HG02870 (cell line): ENCODE results near the gene AXDND1.

ENCODE experiments used
- ATAC-seq: cut with Tn5 transposase; IDR thresholded peaks from one replicate; pipeline ENCODE4 v1.9.1; 2021; ENCODE audit warnings: mild to moderate bottlenecking, moderate library complexity; ENCODE audit not compliant: unreplicated experiment

AXDND1 gene

DNA sequence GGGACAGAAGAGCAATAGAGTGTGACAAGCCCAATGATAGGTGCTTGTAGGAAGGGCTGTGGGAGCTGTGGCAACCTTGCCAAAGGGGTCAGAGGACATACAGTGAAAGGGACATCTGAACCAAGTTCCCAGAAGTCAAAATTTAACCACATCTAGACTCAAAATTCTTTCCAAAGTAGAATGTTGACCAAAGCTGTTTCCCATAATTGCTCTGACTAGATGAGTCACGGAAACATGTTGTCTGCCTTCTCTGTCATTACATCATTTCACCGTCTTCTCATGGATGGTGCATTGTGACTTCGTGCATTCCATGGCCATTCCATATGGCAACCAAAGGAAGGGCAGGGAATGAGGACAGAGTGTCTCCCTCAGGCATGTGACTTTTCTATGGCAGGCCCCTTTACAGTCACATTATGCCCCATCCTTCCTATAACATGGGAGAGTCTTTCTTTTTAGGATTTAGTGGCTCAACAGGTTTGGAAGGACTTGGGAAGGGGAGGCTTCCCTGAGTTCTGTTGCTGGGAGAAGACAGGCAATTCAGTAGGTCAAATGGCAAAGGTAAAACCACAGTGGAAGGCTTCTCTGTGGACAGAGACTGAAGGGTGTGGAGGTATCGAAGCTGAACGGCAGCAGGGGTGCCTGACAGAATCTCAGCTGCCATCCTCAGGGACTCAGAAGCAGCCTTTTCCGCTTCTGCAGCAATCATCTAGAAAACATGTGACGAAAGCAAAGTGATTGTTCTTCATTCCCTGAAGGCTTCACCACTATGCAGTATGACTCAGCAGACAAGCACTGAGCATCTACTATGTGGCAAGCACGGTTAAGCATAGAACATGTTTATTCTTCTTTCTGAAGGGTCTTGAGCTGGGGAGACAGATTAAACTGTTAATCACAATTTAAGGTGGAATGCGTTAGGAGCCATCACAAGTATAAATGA is 185.2 kb downstream of the AXDND1 start:
- peak; percentile 56 for ATAC-seq

DNA sequence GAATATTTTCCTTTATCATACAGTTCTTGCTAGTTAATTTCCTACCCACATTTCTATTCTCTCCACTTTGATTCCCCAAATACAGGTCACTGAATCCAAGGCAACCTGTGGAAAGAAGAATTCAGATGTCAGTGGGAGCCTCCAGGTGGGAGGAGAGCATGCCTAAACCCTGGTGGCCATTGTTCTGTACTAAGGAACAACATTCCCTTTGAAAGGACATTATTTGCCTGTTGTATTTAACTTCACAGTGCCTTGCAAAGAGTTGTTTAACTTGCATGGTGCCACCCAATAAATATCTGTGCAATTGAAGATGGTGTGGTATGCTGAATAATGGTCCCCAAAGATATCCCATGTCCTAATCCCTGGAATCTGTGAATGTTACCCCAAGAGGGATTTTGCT is 188.7 kb downstream of the AXDND1 start:
- no peak for ATAC-seq

DNA sequence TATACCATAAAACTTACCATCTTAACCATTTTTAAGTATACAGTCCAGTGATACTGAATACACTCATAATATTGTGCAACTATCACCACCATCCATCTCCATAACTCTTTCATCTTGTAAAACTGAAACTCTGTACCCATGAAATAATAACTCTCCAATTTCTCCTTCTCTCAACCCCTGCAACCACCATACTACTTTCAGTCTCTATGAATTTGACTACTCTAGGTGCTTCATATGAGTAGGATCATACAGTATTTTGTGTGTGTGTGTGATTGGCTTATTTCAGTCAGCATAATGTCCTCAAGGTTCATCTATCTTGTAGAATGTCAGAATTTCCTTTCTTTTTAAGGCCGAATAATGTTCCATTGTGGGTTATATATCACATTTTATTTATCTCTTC is 192.3 kb downstream of the AXDND1 start:
- no peak for ATAC-seq

DNA sequence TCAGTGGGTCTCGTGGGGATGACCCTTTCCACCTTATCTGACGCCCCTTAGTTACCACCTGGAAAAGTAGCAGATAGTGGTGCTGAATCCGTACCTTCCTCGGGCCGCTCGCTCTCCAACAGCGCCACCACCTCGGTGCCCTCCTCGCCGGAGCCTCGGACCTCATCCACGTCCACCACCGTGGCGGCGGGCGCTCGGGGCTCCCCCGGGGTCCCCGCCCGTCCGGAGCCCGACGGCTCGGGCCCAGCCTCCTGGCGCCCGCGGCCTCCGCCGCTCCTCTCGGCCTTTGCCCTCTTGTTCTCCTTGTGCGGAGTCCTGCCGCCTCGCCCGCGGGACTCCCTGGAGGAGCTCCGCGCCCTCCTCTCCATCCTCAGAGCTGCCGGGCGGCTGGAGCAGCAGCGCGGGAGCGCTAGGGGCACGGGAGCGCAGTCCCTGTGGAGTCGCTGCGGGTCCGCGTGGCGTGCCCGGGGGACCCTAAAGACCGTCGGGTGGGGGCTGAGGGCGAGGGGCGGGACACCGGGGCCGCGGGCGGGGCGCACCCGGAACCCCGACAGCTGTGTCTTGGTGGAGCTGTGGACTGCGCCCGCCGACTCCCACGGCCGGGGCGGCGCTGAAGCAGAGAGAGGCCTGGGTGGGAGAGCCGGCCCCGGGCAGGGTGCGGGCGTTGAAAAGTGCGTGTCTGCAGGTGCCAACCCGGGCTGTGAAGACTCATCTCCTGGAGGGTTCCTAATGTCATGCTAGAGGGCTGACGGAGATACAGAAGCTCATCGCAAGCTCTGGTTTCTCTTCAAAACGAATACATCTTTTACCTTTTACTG is 209.9 kb downstream of the AXDND1 start, which contains the start of gene NPHS2:
TSS of gene NPHS2 (minus strand) at position 452 of the 818 bp plus-strand sequence. CDS start at position 368, 84 bp downstream.
- ATAC-seq: no peak

DNA sequence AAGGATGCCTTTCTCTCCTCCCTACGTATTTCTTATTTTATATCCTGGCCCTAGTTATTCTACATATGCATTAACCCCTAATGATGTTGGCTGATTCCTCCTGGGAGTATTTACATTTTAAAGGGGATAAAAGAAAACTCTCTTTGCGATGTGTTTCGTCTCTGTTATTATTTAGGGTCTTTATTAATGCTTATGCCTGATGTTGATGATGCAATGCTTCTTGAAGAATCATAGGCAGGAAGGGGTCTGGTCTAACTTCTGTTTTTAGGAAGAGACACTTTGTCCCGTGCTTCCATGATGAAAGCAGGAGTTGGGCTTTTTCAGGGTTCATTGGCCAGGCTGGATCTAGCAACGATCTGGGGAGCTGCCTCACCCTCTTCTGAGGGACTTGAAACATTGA is 210.7 kb downstream of the AXDND1 start:
- ATAC-seq: no peak

DNA sequence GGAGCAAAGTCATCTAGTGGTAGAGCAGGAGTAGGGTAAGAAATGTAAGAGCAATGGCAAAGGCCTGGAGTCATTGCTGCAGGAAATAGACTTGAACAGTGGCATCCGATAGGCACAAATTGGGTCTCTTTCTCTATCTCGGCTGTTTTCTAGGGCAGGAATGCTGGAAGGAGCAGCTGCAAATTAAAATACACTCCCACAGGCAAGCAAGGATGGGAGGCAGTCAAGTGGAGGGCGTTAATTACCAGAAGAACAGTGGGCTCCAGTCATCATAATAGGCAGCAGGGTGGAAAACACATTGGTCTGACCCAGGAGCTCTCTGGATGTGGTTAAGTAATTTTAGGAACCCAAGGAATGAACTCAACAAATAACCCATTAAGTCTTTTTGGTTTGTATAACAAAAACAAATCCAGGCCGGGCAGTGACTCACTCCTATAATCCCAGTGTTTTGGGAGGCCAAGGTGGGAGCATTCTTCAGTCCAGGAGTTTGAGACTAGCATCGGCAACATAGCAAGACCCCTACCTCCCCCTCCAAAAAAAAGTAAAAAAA is 218.1 kb downstream of the AXDND1 start:
- no peak for ATAC-seq

DNA sequence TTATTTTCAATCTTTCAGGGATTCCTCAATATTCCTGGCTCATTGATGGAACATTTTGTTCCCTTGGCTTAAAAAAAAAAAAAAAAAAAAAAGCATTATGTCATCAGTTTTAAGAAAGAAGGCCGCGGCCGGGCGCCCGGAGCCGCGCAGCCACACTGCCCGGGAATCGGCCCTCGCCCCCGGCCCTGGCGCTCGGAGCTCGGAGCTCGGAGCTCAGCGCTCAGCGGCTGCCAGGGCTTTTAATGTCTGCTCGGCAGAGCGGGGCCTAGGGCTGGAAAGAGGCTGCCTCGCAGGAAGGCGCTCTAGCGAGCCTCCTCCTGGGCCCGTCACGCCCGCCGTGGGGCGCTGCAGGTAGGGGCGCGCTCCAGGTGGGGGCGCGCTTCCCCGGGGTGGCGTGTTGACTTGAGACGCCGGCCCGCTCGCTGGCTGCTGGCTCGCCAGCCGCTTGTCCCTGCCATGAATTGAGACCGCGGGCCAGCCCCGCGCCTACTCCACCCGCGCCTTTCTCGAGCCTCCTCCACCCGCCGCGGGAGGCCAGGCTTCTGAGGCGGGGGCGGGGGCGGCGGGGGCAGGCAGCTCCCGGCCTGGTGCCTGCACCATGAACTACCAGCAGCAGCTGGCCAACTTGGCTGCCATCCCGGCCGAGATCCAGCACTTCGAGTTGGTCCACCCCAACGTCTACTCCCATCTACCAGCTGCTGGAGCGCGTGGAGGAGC is 220.5 kb downstream of the AXDND1 start:
- ATAC-seq: no peak

DNA sequence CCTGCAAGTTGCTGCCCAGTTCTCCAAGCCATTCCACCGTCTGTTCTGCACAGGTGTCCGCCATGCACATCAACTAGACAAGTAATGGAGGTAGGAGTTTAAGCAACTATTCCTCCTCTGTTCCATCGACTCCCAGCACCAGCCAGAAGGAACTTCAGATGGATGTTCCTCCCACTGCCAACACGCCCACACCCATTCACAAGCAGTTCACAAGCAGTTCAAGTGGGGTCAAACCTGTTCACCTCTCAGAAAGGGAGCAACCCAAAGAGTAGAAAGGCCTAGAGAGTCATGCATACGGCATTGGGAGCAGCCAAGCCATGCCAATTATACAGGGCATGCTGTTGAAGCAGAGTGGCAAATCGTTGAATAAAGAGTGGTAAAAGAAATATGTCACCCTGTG is 221.6 kb downstream of the AXDND1 start:
- ATAC-seq: no peak

DNA sequence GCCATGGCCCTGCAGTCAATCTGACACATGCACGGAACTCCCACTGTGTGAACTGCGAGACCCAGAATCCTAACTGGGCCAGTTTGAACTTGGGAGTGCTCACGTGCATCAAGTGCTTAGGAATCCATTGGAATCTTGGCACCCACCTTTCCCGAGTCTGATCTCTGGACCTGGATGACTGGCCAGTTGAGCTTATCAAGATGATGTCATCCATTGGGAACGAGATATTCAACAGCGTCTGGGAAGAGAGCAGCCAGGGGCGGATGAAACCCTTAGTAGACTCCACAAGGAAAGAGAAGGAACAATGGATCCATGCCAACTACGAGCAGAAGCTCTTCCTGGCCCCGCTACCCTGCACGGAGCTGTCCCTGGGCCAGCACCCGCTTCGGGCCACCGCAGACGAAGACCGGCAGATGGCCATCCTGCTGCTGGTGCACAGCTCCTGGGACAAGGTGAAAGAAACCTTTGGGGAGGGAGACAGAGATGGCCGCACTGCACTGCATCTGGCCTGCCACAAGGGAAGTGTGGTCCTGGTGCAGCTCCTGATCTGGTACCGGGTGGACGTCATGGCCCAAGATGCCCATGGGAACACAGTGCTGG is 222.8 kb downstream of the AXDND1 start:
- no peak for ATAC-seq

DNA sequence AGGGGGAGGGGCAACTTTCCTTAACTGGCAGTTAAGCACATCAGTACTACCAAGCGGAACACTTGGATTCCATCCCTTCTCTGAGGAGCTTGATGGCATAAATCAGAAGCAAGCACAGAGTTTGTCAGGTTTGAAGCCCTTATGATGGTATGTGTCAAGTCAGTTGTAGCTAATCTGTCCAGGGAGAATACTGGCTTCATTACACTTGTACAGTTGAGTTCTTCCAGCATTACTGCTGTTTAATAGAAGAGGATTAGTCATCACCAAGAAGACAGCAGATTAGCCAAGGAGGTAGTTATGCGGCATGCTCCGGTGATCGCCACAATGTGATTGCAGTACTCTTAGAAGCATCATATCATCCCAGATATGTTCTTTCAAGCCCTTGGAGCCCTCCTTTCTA is 223.7 kb downstream of the AXDND1 start:
- no peak for ATAC-seq

DNA sequence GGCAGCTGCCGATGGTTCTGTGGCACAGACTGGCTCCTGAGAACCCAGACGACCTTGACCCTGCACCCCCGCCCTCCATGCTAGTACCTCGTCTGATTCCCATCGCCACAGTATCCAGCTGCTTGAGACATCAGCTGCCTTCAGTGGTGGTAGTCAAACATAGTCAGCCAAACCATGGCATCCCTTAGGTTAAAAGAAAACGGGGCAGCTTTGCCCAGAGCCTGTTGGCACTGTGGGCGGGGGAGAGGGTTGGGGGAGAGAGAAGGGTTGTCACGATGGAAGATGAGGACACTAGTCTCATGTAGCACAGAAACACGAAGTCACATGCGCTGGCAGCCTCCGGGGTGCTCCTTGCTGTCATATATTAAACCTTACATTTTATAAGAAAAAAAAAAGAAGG is 224.9 kb downstream of the AXDND1 start:
- no peak for ATAC-seq

DNA sequence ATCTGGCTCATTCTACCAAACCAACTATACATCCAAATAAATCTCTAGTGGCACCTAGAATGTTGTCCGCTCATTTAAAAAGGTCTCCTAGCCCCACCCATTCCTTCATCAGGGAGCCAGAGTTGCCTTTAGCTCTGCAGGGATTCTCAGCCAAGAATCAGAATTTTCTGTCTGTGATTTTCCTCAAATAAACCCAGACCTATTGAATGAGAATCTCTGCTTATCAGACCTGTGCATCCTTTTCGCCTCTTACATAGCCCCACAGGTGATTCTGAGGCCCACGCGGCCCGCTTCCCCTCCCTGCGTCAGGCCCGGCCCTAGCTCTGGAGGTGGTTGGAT is 225.5 kb downstream of the AXDND1 start:
- no peak for ATAC-seq

DNA sequence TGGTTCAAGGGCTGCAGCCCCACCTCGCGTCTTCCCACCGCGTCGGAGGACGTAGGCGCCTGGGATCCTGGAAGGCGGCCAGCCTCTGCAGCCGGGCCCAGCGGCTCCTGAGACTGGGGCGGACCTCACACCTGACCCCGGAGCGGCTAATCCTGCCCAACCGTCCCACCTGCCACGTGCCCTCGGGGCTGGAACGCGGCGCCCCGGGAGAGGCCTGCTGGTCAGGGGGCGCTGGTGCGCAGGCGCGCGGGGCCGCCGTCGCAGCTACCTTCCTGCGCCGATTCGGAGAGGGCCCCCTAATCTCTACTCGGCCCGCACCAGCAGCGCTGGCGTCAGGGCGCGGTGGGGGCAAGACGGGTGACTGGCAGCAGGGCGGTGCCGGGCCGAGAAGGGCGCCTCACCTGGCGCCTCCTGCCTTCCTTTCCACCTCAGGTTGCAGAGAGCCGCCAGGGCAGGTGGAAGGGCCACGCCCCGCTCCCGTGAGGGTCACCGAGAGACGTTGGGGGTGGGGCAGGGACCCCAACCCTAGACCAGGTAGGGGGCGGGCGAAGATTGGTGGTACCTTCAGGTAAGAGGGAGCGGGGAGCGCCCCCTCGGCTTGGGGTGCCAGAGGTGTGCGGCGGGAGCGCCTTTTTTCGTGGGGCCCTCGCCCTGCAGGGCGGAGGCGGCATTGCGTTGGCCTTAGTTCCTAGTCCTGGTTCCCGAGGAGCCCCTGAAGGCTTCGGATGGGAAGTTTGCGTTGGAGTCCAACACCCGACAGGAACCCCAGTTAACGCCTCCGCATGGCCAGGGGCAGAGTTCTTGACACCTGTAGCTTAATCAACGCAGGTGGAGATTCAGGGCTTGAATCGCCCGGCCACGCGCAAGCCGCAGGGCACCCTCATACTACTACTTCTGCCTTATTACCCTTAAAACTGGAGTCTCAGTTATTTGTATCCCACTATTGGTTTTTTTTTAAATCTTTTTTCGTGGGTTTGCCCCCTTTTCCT is 226.1 kb downstream of the AXDND1 start, which contains the start of gene TDRD5:
TSS of gene TDRD5 (plus strand) at position 241 of the 989 bp plus-strand sequence. CDS start 784 bp downstream, outside the sequence.
- no peak for ATAC-seq

DNA sequence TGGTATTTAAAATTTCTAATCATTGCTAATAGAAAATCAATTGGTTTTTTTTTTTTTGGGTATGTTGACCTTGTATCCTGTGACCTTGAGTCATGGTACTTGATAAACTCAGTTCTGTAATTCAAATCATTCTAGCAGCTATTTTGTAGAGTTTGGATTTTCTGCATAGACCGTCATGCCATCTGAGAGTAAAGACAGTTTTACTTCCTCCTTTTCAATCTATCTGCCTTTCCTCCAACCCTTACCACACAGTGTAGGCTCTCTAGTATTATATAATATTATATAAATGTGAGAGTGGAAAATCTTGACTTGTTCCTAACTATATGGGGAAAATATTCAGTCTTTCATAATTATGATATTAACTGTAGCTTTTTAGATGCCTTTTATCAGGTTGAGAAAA is 232.9 kb downstream of the AXDND1 start:
- no peak for ATAC-seq

DNA sequence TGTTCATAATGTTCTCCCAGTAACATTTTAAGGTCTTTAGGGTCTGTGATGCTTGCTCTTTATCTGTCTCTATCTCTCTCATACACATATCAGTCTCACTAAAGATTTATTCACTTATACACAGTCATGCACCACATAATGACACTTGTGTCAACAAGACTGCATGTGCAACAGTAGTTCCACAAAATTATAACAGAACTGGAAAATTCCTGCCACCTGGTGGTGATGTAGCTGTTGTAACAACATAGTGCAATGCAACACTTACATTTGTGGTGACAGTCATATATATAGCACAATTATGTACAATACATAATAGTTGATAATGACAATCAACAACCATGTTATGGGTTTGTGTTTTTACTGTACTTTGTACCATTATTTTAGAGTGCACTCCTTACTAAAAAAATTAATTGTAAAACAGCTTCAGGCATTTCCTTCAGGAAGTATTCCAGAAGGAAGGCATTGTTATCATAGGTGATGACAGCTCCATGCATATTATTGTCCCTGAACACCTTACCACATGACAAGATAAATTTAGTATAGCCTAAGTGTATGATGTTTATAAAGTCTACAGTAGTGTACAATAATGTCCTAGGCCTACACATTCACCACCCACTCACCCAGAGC is 234.0 kb downstream of the AXDND1 start:
- ATAC-seq: no peak

DNA sequence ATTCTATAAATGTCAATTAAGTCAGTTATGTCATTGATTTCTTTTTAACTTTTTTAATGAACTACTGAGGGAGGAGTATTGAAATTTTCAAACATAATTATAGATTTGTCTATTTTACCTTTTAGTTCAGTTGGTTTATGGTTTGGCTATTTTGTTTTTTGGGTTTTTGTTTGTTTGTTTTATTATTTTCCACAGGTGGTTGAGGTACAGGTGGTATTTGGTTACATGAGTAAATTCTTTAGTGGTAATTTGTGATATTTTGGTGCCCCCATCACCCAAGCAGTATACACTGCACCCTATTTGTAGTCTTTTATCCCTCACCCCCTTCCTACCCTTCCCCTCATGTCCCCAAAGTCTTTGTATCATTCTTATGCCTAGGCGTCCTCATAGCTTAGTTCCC is 235.3 kb downstream of the AXDND1 start:
- no peak for ATAC-seq
